GM21737 (cell line): ENCODE data around the gene SYNCRIP.
"Not testable (repeated sequence)": the region's sequence is repeated elsewhere in the genome, so short reads cannot be mapped to it uniquely, and the experiment has no call there.

Experiments used
- ATAC-seq: cut with Tn5 transposase; IDR thresholded peaks from one replicate; pipeline ENCODE4 v1.9.1; 2021; ENCODE audit warnings: mild to moderate bottlenecking, moderate library complexity; ENCODE audit not compliant: unreplicated experiment

Gene SYNCRIP

DNA sequence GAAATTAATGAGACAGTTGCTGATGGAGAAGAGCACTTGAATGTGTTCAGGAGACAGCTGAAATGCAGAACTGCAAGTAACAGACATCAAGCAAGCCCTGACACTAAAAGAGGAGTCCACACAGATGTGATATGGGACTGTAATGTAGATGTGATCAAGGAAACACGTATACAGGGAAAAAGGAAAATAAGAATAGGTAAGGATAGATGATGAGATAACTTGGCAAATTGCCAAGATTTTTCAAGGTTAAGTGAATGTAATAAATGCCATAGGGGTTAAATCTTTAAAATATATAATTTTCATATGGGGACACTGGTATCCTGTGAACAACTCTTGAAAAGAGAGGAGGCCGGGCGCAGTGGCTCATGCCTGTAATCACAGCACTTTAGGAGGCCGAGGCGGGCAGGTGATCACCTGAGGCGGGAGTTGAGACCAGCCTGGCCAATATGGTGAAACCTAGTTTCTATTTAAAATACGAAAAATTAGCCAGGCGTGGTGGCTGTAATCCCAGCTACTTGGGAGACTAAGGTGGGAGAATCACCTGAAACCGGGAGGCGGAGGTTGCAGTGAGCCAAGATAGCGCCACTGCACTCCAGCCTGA is 41.9 kb downstream of the SYNCRIP start:
- no peak for ATAC-seq

DNA sequence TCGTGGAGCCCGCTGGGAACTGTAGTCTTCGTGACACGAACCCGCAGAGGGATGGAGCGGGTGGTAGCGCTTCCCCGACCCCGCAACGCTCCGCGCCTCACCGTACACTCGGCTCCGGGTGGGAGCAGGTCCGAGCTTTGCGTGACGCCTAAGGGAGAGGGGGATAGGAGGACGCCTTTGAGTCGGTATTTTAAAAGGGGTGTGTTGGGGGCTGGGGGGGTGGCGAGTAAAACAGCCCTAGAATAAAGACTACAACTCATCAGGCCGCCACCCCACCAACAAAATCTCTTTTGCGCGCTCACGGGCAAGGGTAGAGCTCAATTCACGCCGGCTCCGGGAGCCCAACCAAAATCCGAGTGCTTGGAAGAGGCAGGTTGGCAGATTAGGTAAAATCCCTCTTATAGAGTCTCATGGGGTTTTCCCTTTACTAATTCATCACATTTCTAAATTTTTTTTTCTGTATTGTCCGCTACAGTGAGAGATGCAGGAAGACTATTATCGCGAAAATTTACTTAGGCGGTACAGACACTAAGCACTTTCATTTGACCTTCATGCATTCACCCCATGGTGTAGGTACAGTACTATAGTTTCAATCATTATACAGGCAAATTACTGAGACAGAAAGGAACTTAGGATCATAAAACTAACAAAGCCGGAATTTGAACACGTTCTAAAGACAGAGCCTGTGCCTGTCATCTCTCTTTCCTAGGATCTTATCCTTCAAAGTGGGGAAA is 48.3 kb downstream of the SYNCRIP start:
- peak; percentile 7 for ATAC-seq

DNA sequence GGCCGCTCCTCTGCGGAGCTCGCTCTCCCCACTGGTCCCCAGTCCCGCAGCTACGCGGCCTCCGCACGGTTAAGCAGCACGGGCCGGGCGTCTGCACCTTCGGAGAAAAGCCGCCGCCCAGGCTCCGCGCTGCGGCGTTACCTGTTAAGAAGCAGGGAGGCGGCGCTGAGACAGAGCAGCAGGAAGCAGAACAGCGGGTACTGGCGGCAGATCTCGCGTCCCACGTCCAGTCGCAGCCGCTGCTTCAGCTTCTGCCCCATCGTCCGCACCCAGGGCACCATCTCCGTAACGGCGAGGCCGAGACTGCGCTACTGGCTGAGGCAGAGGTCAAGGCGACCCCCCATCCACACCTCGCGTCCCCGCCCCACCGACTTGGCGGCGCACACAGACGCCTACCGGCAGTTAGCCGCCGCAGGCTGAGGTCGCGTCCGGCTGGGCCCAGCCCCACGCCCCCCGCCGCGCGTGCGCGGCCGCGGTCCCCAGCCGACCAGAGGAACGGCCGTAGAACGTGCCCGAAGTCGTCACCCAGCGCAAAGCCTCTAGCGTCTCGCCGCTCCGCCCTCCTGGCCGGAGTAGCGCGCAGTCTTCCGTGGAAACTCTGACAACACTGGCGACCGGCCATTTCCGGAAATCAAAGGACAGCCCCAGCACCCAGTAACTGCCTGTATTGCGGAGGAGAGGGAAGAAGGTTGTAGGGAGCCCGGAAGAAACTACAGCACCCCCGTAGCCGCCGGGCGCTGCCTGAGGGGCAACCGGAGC is 49.1 kb downstream of the SYNCRIP start, which contains the start of gene SNX14:
Gene SNX14 (minus strand): TSS at position 421 of the 759 bp plus-strand sequence. CDS start 140 bp downstream, at position 281.
- peak; percentile 92 for ATAC-seq

DNA sequence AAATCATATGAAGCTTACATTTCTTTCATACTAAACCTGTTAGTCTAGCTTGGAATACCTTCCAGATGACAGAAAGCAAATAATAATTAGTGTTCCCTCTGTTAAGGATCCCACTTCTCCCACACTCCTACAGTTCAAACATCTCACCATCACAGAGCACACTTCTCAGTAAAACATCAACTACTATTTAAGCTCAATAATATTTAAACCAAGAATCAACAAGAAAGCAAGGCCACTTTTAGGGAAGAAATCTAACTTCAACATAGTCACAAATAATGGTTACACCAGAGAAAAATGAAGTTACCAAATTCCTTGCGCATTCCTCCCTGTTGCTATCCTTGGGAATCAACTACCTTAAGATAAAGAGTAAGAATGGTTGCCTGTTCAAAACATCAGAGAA is 50.7 kb downstream of the SYNCRIP start:
- no peak for ATAC-seq

DNA sequence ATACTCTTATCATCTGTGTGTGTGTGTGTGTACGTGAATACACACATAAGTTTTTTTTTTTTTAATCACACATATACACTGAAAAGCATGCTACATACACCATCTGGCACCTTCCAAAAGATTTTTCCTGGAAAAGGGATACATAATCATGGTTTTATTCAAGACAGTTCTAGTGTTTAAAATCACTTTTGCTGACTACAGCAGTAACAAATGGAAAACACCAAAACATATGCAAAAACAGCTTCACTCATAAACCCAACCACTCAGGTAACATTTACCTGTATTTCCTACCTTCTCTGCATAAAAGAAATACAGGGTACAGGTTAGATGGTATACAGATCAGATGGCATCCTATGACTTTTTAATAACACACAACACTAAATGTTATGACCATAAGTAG is 51.5 kb downstream of the SYNCRIP start:
- ATAC-seq: no peak

DNA sequence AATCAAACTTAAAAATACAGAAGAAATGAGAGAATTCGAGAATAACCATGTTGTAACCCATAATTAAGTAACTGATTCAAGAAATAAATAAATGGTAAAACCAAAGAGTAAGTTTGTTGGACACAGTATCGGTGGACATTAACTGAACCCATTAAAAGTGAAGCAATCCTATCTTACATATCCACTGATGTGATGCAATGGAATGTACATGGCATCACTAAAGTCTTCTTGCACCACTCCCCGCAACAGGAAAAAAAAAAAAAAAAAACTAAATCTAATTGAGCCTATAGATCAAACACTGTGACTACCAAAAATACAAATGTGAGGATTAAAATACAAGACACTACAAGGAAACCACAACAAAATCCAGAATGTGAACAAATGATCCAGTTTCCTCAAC is 56.9 kb downstream of the SYNCRIP start:
- no peak for ATAC-seq

DNA sequence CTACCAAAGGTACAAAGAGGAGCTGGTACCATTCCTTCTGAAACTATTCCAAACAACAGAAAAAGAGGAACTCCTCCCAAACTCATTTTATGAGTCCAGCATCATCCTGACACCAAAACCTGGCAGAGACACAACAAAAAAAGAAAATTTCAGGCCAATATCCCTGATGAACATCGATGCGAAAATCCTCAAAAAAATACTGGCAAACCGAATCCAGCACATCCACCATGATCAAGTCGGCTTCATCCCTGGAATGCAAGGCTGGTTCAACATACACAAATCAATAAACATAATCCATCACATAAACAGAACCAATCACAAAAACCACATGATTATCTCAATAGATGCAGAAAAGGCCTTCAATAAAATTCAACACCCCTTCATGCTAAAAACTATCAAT is 59.9 kb downstream of the SYNCRIP start:
- not testable (repeated sequence) for ATAC-seq

DNA sequence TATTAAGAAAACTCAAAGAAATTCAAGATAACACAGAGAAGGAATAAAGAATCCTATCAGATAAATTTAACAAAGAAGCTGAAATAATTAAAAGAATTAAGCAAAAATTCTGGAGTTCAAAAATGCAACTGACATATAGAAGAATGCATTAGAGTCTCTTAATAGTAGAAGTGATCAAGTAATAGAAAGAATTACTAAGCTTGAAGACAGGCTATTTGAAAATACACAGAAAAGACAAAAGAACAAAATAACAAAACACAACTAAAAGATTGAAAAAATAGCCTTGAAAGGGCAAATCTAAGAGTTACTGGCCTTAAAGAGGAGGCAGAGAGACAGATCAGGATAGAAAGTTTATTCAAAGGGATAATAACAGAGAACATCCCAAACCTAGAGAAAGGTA is 61.1 kb downstream of the SYNCRIP start:
- ATAC-seq: no peak

DNA sequence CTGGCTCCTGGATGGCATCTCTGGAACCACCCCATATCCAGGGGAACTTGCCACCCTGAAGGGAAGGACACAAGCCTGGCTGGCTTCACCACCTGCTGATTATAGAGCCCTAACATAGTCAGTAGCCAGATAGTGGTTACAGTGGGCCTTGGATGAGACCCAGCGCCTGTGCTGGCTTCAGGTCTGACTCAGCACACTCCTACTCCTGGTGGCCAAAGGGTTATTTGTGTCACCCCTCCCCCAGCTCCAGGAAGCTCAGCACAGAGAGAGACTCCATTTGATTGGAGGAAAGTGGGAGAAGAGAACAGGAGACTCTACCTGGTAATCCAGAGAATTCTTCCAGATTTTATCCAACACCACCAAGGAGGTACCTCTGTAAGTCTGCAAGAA is 61.8 kb downstream of the SYNCRIP start:
- ATAC-seq: peak; percentile 52

DNA sequence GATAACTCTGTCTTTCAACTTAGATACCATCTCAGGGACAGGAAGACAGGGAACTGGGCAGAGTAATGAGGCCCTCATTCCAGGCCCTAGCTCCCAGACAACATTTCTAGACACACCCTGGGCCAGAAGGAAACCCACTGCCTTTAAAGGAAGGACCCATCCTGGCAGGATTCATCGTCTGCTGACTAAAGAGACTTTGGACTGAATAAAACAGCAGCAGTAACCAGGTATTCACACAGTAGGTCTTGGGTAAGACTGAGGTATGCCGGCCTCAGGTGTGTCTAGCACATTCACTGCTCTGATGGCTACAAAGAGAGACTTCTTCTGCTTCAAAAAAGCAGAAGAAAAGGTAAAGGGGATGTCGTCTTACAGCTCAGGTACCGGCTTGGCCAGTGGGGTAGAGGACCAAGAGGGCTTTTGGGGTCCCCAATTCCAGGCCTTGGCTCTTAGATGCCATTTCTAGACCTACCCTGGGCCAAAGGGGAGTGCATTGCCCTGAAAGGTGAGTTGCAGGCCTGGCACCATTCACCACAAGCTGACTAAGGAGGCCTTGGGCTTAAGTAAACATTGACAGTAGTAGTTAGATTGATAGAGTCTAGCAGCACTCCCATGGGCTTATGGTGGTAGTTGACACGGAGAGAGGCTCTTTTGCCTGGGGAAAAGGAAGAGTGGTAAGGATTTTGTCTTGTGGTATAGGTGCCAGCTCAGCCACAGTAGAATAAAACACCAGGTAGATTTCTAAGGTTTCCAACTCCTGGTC is 62.4 kb downstream of the SYNCRIP start:
- no peak for ATAC-seq

DNA sequence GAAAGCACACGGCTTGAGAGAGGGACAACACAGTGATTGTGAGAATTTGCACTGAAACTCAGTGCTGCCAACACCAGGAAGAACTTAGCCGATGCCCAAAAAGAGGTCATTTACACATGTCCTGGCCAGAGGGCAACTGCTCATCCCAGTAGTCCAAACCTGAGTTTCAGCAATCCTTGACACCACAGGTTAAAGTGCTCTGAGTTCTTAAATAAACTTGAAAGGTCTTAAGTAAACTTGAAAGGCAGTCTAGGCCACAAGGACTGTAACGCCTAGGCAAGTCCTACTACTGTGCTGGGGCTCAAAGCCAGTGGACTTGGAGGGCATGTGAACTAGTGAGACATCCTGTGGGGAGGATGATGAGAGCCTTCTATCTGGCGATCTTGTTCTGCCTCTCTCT is 63.1 kb downstream of the SYNCRIP start:
- no peak for ATAC-seq

DNA sequence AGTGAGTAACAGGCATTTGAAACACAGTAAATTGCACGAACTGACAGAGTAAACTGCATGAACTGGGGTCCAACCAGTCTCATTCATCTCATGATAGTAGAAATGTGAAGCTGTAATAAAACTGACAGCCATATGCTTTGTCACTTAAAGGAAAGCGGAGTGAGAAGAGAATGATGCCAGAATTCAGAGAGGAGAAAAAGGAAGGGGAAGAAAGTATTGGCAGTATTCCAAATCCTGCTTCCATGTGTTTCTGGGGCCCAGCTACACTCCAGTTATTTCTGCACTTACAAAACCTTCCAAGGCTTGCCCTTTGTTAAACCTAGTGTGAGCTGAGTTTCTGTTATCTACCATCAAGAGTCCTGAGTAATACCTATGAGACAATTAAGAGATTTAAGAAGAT is 66.2 kb downstream of the SYNCRIP start:
- ATAC-seq: no peak

DNA sequence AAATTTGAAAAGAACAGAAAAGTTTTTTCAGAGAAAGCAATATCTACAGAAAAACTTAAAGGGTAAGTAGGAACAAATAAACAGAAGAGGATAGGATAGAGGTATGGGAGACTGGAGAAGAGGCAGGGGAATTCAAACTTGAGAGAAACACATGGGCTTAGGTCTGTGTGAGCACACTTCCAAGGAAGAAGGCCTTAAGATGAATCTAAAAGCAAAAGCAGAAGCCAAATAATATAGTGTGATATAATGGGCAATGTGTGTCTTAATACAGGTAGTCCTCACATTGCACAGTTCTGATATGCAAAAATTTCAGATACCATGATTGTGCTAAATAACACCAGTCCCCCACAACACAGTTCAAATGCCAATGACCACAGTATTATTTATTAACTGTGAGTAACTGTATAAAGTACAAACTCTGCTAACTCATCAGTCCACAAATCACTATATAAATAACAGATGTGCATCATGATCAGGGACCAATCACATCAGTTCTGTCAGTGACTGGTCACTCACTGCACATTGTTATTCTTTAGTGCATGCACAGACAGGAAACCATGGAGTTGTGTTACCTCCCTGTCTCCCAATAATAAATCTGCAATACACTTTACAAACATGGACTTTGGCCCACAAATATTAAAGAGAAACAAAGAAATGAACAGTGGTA is 67.6 kb downstream of the SYNCRIP start:
- ATAC-seq: no peak

DNA sequence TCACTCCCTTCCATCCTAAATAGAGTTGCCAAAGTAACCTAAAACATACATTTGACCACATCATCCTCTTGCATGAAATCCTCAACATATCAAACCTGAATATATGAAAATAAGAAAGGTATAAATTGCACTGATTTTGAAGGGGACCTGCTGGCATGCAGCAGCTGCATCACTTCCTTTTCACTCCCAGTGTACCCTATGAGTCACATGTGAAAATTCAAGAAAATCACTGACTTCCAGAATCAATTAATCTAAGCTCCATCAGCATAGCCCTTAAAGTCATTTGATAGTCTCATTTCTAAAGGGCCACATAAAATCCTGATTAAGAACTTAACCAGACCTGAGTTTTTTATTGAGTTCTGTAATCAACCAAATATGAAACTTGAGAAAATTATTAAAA is 73.4 kb downstream of the SYNCRIP start:
- ATAC-seq: no peak

DNA sequence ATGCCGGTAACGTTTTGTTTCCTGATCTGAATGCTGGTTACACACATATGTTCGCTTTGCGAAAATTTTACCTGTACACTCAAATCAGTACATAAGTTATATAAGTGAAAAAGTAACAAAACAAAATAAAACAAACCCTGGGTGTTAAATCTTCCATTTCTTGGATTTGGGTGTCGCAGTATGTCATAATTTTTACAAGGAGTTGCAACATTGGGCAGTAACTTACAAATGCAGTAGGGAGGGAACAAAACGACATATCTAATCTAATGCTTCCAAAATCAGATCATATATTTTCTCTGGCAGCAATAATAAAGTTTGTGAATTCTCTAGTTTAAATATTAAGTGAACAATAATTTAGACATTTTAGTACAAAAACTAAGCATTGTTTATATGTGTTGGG is 74.3 kb downstream of the SYNCRIP start:
- no peak for ATAC-seq

DNA sequence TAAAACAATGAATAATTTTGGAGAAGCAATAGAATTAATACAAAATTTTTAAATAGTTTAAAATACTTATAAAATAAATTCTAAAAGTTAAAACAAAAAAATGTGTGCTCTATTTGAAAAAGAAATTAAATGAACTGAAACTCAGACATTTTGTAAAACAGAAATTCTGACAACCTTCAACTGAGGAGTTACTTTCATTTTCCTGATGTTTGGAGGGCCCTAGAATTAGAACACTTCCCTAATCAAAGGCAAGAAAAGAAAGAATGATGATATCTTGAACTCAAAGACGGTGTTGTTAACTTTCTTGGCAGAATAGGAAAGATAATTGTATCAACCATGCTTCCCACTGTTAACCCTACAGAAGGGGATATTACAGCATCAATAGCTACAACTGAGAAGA is 77.0 kb downstream of the SYNCRIP start:
- no peak for ATAC-seq

DNA sequence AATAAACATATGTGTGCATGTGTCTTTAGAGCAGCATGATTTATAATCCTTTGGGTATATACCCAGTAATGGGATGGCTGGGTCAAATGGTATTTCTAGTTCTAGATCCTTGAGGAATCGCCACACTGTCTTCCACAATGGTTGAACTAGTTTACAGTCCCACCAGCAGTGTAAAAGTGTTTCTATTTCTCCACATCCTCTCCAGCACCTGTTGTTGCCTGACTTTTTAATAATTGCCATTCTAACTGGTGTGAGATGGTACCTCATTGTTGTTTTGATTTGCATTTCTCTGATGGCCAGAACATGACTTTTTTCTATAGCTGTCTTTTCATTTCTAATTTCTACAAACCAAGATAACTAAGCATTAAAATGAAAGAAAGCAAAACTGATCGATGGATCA is 78.5 kb downstream of the SYNCRIP start:
- ATAC-seq: not testable (repeated sequence)
